HG03558 (cell line): ENCODE results near the gene NRXN3.

Experiments
- ATAC-seq: cut with Tn5 transposase; IDR thresholded peaks from one replicate; pipeline ENCODE4 v1.9.1; 2021; ENCODE audit warnings: moderate number of reproducible peaks; ENCODE audit not compliant: unreplicated experiment; ENCODE audit errors: extremely low read depth

NRXN3 gene

GRCh38 chr14:79443602-79444001, 1273.4 kb downstream of the NRXN3 start:
- no peak for ATAC-seq

- ATAC-seq, result no peak
Measured at GRCh38 chr14:79448960-79449359, 1278.8 kb downstream of the NRXN3 start.

- ATAC-seq, result no peak
Measured at GRCh38 chr14:79451601-79452000, 1281.4 kb downstream of the NRXN3 start.

GRCh38 chr14:79453276-79453675, 1283.1 kb downstream of the NRXN3 start:
- ATAC-seq, result no peak

GRCh38 chr14:79464468-79464867, 1294.3 kb downstream of the NRXN3 start:
- no peak for ATAC-seq

- no peak for ATAC-seq
Measured at GRCh38 chr14:79465651-79466050, 1295.5 kb downstream of the NRXN3 start.

- ATAC-seq, result no peak
Measured at GRCh38 chr14:79466938-79467527, 1296.9 kb downstream of the NRXN3 start.

- ATAC-seq, result no peak
Measured at GRCh38 chr14:79467835-79468234, 1297.7 kb downstream of the NRXN3 start.

GRCh38 chr14:79468486-79468885, 1298.3 kb downstream of the NRXN3 start:
- ATAC-seq, result no peak

- no peak for ATAC-seq
Measured at GRCh38 chr14:79473651-79474050, 1303.5 kb downstream of the NRXN3 start.

GRCh38 chr14:79475887-79476532, 1305.8 kb downstream of the NRXN3 start:
- ATAC-seq, result no peak

GRCh38 chr14:79476552-79476951, 1306.4 kb downstream of the NRXN3 start:
- no peak for ATAC-seq

GRCh38 chr14:79480212-79480611, 1310.0 kb downstream of the NRXN3 start:
- no peak for ATAC-seq

- ATAC-seq, result no peak
Measured at GRCh38 chr14:79482825-79483224, 1312.7 kb downstream of the NRXN3 start.

- ATAC-seq, result no peak
Measured at GRCh38 chr14:79483477-79484388, 1313.6 kb downstream of the NRXN3 start.

- no peak for ATAC-seq
Measured at GRCh38 chr14:79487632-79488031, 1317.5 kb downstream of the NRXN3 start.

GRCh38 chr14:79491161-79491560, 1321.0 kb downstream of the NRXN3 start:
- ATAC-seq, result no peak

GRCh38 chr14:79493081-79493645, 1323.0 kb downstream of the NRXN3 start:
- ATAC-seq, result no peak

GRCh38 chr14:79496701-79497100, 1326.5 kb downstream of the NRXN3 start:
- ATAC-seq, result no peak

GRCh38 chr14:79500489-79500888, 1330.3 kb downstream of the NRXN3 start:
- ATAC-seq, result no peak
